Measurements from ENCODE around the gene CDH12.

- TF ChIP-seq POLR2A (IDR thresholded peaks at IDR 0.05) = no peak
- TF ChIP-seq, protein P1, sequence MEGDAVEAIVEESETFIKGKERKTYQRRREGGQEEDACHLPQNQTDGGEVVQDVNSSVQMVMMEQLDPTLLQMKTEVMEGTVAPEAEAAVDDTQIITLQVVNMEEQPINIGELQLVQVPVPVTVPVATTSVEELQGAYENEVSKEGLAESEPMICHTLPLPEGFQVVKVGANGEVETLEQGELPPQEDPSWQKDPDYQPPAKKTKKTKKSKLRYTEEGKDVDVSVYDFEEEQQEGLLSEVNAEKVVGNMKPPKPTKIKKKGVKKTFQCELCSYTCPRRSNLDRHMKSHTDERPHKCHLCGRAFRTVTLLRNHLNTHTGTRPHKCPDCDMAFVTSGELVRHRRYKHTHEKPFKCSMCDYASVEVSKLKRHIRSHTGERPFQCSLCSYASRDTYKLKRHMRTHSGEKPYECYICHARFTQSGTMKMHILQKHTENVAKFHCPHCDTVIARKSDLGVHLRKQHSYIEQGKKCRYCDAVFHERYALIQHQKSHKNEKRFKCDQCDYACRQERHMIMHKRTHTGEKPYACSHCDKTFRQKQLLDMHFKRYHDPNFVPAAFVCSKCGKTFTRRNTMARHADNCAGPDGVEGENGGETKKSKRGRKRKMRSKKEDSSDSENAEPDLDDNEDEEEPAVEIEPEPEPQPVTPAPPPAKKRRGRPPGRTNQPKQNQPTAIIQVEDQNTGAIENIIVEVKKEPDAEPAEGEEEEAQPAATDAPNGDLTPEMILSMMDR (IDR thresholded peaks at IDR 0.05) = no peak
Measured at GRCh38 chr5:22706901-22707300, 146.2 kb downstream of the CDH12 start.

Measured in ovary (tissue), 3 donors.